Cardiac muscle cell (in vitro differentiated cells and primary cell): ENCODE measurements around the gene CHIT1. TPM values are rescaled to one million over a fixed set of nuclear protein-coding genes. Genes with fewer than 3 reads are reported as not detected.

Experiments
- DNase-seq, 2 donors: peaks; one replicate each; pipeline versions ENCODE4 v3.0.0 to v3.0.0-alpha.2; 2010 to 2017; ENCODE audit warnings: low read depth in 1 of 2, low spot score in 1 of 2
- H3K27ac ChIP-seq: fragments of 200-600 bp; sonication (generic); 2 replicates; pipeline ENCODE4 v1.5.1; 2016
- H3K27me3 ChIP-seq: fragments of 200-600 bp; sonication (generic); 2 replicates; pipeline ENCODE4 v1.6.0; 2016; ENCODE audit warnings: control low read depth
- H3K36me3 ChIP-seq: fragments of 200-600 bp; sonication (generic); 2 replicates; pipeline ENCODE4 v1.5.1; 2016; ENCODE audit warnings: control low read depth
- H3K4me1 ChIP-seq: fragments of 200-600 bp; sonication (generic); 2 replicates; pipeline ENCODE4 v1.8.1; 2017; ENCODE audit warnings: low read depth, mild to moderate bottlenecking, mixed run types
- H3K4me3 ChIP-seq: fragments of 200-600 bp; sonication (generic); 2 replicates; pipeline ENCODE4 v1.5.1; 2016; ENCODE audit warnings: mild to moderate bottlenecking
- H3K9me3 ChIP-seq: fragments of 200-600 bp; sonication (generic); 2 replicates; pipeline ENCODE4 v1.5.1; 2017; ENCODE audit warnings: low read depth, mild to moderate bottlenecking, control low read depth
- polyA plus RNA-seq: library from polyadenylated mRNA; unstranded; fragments of >200 nt; fragmentation: Nextera tagmentation; extraction: Ambion mirVana; gene quantifications from 2 replicates; pipeline ENCODE4 v1.2.1, GENCODE V29; 2016
- total RNA-seq: library from RNA; depleted of rRNA; stranded (reverse); fragments of >200 nt; gene quantifications from 2 replicates; pipeline ENCODE4 v1.2.3, GENCODE V29; 2016
- TF ChIP-seq, protein P1 (sequence below): IDR thresholded peaks from 2 replicates; pipeline ENCODE4 v1.5.1; 2012; ENCODE audit warnings: low read depth, mild to moderate bottlenecking, low read length

CHIT1 gene
- total and polyA plus RNA-seq, 2 experiments from 2014 or later: 0.03 TPM; not detected in 1

DNA sequence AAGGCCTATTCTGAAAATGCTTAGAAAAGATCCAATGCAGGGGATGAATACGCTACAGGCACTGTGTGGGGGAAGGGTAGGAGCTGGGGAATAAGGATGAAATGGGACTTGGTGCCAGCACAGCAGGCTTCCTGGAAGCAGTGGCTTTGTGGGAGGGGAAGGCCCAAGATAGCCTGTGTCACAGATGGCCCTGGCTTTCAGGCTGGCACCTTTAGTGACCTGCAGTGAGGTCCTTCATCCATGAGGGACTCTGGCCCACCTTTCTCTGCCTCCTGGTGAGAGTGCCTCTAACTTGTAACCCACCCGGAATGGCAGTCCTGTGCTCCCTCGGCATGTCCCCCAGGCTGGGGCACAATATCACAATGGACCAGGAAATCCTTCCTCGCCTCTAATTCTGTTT lies 43.9 kb downstream of the CHIT1 start:
- Histone ChIP-seq H3K36me3 (no peaks in the 10 kb centered on the region), H3K27ac (no peak overlapping the region), H3K4me3 (no peak overlapping the region), H3K4me1 (peaks cover 9% of the 10 kb centered on the region), H3K9me3 (no peaks in the 10 kb centered on the region), H3K27me3 (no peaks in the 10 kb centered on the region)
- TF ChIP-seq, protein P1, sequence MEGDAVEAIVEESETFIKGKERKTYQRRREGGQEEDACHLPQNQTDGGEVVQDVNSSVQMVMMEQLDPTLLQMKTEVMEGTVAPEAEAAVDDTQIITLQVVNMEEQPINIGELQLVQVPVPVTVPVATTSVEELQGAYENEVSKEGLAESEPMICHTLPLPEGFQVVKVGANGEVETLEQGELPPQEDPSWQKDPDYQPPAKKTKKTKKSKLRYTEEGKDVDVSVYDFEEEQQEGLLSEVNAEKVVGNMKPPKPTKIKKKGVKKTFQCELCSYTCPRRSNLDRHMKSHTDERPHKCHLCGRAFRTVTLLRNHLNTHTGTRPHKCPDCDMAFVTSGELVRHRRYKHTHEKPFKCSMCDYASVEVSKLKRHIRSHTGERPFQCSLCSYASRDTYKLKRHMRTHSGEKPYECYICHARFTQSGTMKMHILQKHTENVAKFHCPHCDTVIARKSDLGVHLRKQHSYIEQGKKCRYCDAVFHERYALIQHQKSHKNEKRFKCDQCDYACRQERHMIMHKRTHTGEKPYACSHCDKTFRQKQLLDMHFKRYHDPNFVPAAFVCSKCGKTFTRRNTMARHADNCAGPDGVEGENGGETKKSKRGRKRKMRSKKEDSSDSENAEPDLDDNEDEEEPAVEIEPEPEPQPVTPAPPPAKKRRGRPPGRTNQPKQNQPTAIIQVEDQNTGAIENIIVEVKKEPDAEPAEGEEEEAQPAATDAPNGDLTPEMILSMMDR: no peak
- no peak for DNase-seq

DNA sequence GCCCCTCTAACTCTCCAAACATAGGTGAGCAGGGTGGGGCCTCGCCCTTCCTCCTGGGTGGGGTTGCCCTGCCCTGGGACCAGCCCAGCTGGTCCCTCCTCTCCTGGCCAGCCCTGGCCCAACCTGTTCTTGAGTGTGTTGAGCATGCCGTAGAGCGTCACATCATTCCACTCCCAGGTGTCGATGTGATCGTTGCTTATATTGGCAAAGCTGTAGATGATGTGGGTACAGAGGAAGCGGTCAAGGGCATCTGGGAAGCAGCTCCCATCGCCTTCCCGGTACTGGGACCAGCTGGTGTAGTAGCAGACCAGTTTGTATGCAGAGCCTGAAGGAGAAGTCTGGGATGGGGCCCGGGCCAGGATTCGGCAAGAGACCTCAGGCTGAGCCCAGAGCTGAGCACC lies 44.4 kb downstream of the CHIT1 start:
- Histone ChIP-seq H3K4me1 (peaks cover 9% of the 10 kb centered on the region), H3K27ac (no peak overlapping the region), H3K36me3 (no peaks in the 10 kb centered on the region), H3K9me3 (no peaks in the 10 kb centered on the region), H3K27me3 (no peaks in the 10 kb centered on the region), H3K4me3 (no peak overlapping the region)
- TF ChIP-seq, protein P1: no peak
- DNase-seq: no peak

DNA sequence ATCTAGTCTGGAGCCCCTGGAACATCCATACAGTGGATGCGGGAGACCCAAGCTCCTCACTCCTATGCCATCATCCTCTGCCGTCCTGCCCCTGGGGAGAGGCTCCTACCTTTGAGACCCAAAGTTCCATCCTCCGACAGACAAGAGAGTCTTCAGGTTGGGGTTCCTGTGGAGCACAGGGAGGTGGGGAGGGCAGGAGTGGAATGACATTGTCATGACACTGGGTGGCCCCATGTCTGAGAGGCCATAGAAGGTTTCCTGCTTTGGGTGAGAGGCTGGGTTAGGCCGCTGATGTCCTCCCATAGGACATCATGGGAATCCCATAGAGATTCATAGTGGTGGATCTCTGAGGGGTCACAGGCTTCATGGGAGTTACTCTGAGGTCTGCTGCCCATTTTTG lies 45.0 kb downstream of the CHIT1 start:
- Histone ChIP-seq H3K27ac (no peak overlapping the region), H3K4me1 (peaks cover 9% of the 10 kb centered on the region), H3K27me3 (no peaks in the 10 kb centered on the region), H3K4me3 (no peak overlapping the region), H3K9me3 (no peaks in the 10 kb centered on the region), H3K36me3 (no peaks in the 10 kb centered on the region)
- TF ChIP-seq, protein P1: no peak
- no peak for DNase-seq

DNA sequence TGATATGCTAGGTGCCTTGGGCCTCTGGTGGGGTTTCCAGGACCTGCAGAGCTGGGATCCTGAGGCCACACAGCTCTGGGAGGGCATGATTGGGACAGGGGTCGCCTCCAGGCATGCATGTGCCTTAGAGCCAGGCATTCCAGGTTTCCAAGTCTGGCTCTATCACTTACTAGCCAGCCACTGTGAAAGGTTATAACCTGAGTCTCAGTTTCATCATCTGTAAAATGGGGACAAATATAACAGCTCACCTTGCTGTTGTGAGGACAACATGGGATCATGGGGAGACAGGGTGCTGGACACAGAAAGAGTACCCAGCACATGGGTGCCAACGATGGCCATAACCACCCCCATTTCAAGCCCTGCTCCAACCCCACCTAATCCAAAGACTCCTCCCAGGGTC lies 45.6 kb downstream of the CHIT1 start:
- no peaks in the 10 kb centered on the region for H3K27me3 ChIP-seq
- H3K27ac ChIP-seq: no peak overlapping the region
- H3K9me3 ChIP-seq: no peaks in the 10 kb centered on the region
- H3K4me3 ChIP-seq: no peak overlapping the region
- TF ChIP-seq, protein P1: no peak
- H3K4me1 ChIP-seq: peaks cover 9% of the 10 kb centered on the region
- DNase-seq: no peak
- H3K36me3 ChIP-seq: no peaks in the 10 kb centered on the region

DNA sequence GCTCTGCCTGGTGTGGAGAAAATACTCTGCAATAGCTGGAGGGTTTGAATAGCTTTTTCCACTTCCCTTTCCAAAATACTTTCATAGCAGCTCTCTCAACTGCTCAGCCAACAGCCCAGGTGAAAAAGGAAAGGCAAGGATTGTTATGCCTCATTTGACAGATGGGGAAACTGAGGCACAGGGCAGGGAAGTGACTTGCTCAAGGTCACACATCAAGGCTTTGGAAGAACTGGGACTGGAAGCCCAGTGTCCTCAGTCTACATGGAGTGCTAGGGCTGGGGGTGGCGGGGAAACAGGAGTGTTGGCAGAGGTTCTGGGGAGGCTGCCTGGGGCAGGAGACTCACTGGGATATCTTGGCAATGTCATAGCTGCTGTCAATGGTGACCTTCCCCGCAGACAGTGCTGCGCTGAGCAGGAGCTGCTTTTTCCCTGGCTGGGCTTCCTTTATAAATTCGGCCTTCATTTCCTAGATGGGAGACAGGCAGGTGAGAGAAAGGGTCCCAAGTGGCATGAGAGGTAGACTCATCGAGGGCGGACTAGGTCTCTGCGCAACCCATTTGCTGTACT lies 47.0 kb downstream of the CHIT1 start:
- H3K27me3 ChIP-seq: no peaks in the 10 kb centered on the region
- H3K36me3 ChIP-seq: no peaks in the 10 kb centered on the region
- TF ChIP-seq, protein P1: no peak
- H3K4me1 ChIP-seq: peaks cover 9% of the 10 kb centered on the region
- no peak for DNase-seq
- H3K9me3 ChIP-seq: no peaks in the 10 kb centered on the region
- H3K4me3 ChIP-seq: no peak overlapping the region
- no peak overlapping the region for H3K27ac ChIP-seq
